Thoracic aorta (tissue), 2 donors: ENCODE measurements around the gene PARP15. TPM values are rescaled to one million over a fixed set of nuclear protein-coding genes. Genes with fewer than 3 reads are reported as not detected.

Experiments used
- ATAC-seq: fragments of 150-250 bp; one replicate; pipeline ENCODE4 v1.8.0; 2017; ENCODE audit warnings: low read depth; ENCODE audit not compliant: insufficient number of reproducible peaks, low FRiP score
- DNase-seq: peaks from one replicate; pipeline ENCODE4 v3.0.0-alpha.2; 2020; ENCODE audit warnings: low spot score
- H3K27ac ChIP-seq, 2 donors: fragments of 200-600 bp; sonication (generic); 1 replicate in 1 of 2; 2 replicates in 1 of 2; pipeline ENCODE4 v1.5.1; 2016; ENCODE audit warnings: mild to moderate bottlenecking in 2 of 2, moderate library complexity in 2 of 2
- H3K27me3 ChIP-seq: fragments of 200-600 bp; sonication (generic); replicated peaks from 2 replicates; pipeline ENCODE4 v1.6.0; 2016; ENCODE audit warnings: mild to moderate bottlenecking; ENCODE audit not compliant: insufficient read depth
- H3K36me3 ChIP-seq: fragments of 200-600 bp; sonication (generic); one replicate; pipeline ENCODE4 v1.5.1; 2016
- H3K4me1 ChIP-seq, 2 donors: fragments of 200-600 bp; sonication (generic); 1 replicate in 1 of 2; 2 replicates in 1 of 2; pipeline versions ENCODE4 v1.5.1 to v1.6.0; 2016; ENCODE audit warnings: low read depth in 2 of 2, mild to moderate bottlenecking in 1 of 2; ENCODE audit not compliant: control insufficient read depth in 1 of 2
- H3K4me3 ChIP-seq: fragments of 200-600 bp; sonication (generic); 2 replicates; pipeline ENCODE4 v1.5.1; 2016; ENCODE audit warnings: mild to moderate bottlenecking
- H3K9me3 ChIP-seq: fragments of 200-600 bp; sonication (generic); 2 replicates; pipeline ENCODE4 v1.5.1; 2016
- CTCF ChIP-seq: fragments of 200-600 bp; sonication (generic); IDR thresholded peaks from one replicate; pipeline ENCODE4 v1.5.1; 2019; ENCODE audit warnings: antibody characterized with exemption
- total RNA-seq, 2 donors: library from RNA; depleted of rRNA; stranded (reverse); fragments of >200 nt; gene quantifications; one replicate each; pipeline versions ENCODE4 v1.1.0 to v1.2.3, GENCODE V29; 2016

PARP15 gene
- total RNA-seq, 2 donors from 2014 or later = 4.0 to 4.1 TPM

DNA sequence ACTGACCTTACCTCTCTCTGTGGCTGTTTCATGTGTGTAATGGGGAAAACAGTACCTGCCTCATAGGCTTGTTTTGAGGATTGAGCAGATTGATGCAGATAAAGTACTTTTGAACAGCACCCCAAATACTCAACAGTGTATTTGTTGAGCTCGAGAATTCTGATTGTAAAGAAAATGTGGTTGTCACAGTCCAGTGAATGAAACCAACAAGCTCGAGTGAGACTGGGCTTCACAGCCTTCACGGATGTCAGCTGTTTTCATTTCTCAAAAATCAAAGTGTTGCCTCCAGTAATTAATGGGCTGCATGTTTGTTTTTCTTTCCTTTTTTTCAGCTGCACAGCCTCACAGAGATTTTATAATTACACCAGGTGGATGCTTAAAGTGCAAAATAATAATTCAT is 43.7 kb downstream of the PARP15 start:
- H3K4me1 ChIP-seq = no peaks in the 10 kb centered on the region
- no peak for DNase-seq
- H3K9me3 ChIP-seq = no peaks in the 10 kb centered on the region
- no peak overlapping the region for H3K27ac ChIP-seq
- no peak for ATAC-seq
- no peak overlapping the region for H3K4me3 ChIP-seq
- no peak for TF ChIP-seq CTCF
- H3K36me3 ChIP-seq = no peaks in the 10 kb centered on the region
- H3K27me3 ChIP-seq = no peaks in the 10 kb centered on the region

- H3K4me1 ChIP-seq = no peaks in the 10 kb centered on the region
- H3K4me3 ChIP-seq = no peak overlapping the region
- no peaks in the 10 kb centered on the region for H3K9me3 ChIP-seq
- no peak for TF ChIP-seq CTCF
- H3K27me3 ChIP-seq = no peaks in the 10 kb centered on the region
- no peaks in the 10 kb centered on the region for H3K36me3 ChIP-seq
- ATAC-seq = no peak
- H3K27ac ChIP-seq = no peak overlapping the region
- no peak for DNase-seq
These were observed 45.8 kb downstream of the PARP15 start for GRCh38 chr3:122623031-122623829.

DNA sequence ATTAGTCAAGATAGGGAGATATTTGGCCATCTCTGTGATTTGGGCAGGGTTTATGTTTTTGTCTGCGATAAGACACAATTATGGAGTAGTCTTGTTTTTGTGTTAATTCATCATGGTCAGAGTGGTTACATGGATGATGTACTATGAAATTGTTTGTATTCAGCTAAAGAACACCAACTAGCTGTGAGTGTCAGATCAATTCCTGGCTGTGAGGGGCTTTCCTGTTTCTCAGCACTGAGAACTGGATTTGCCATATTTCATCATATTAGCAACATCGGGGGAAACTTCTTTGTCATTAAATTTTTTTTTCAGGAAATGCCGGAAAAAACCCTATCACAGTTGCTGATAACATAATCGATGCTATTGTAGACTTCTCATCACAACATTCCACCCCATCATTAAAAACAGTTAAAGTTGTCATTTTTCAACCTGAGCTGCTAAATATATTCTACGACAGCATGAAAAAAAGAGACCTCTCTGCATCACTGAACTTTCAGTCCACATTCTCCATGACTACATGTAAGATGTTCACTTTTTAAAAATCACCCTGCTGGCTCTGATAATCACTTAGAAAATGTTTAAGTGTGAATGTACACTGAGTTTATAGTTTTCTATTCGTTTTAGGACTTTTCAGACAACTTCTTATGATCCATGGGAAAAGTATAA is 49.2 kb downstream of the PARP15 start:
- H3K27me3 ChIP-seq = no peaks in the 10 kb centered on the region
- no peaks in the 10 kb centered on the region for H3K36me3 ChIP-seq
- no peak overlapping the region for H3K4me3 ChIP-seq
- ATAC-seq (no peak), DNase-seq (no peak)
- no peak overlapping the region for H3K27ac ChIP-seq
- no peaks in the 10 kb centered on the region for H3K4me1 ChIP-seq
- no peaks in the 10 kb centered on the region for H3K9me3 ChIP-seq
- TF ChIP-seq CTCF = no peak

- DNase-seq = no peak
- Histone ChIP-seq H3K4me3 (no peak overlapping the region), H3K9me3 (no peaks in the 10 kb centered on the region), H3K4me1 (no peaks in the 10 kb centered on the region), H3K36me3 (no peaks in the 10 kb centered on the region), H3K27me3 (no peaks in the 10 kb centered on the region), H3K27ac (no peak overlapping the region)
- TF ChIP-seq CTCF = no peak
- ATAC-seq = no peak
These were observed 49.9 kb downstream of the PARP15 start for GRCh38 chr3:122627301-122627700.

DNA sequence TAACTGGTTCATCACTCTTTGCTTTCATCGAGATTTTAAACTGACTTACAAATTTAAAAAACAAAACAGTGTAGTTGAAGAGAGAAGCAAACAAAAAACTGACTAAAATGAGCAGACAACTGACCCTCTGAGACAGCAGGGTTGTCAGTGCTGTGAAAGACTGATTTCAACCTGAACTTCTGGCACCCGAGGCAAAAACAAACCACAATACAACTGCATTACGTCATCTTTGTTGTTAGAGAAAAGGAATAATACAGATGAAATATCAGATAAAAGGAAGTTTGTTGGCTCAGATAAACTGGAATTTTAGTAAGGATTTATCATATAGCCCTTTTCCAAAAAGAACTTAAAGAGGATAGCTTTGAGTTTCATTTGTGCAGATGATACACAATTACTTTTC is 51.1 kb downstream of the PARP15 start:
- DNase-seq (no peak), ATAC-seq (no peak)
- H3K27me3 ChIP-seq = no peaks in the 10 kb centered on the region
- H3K36me3 ChIP-seq = no peaks in the 10 kb centered on the region
- H3K9me3 ChIP-seq = no peaks in the 10 kb centered on the region
- H3K4me3 ChIP-seq = no peak overlapping the region
- no peak for TF ChIP-seq CTCF
- no peak overlapping the region for H3K27ac ChIP-seq
- H3K4me1 ChIP-seq = no peaks in the 10 kb centered on the region
